H1 (cell line): Measurements from ENCODE around the gene EFEMP1. TPM values are rescaled to one million over a fixed set of nuclear protein-coding genes. Genes with fewer than 3 reads are reported as not detected.

Experiments used
- CHD1 ChIP-seq: IDR thresholded peaks from 2 replicates; pipeline ENCODE4 v1.6.1; 2012; ENCODE audit warnings: low read depth, low read length, improper control_type of control experiment
- CHD2 ChIP-seq: IDR thresholded peaks from 2 replicates; pipeline ENCODE4 v1.6.1; 2012; ENCODE audit warnings: low read length, improper control_type of control experiment
- CTCF ChIP-seq, 3 experiments: IDR thresholded peaks; 1 replicate in 2 of 3; 2 replicates in 1 of 3; pipeline versions ENCODE4 v1.5.1 to v1.6.1; 2011; ENCODE audit warnings: low read length in 3 of 3, mild to moderate bottlenecking in 3 of 3, inconsistent platforms in 2 of 3, low read depth in 1 of 3, moderate library complexity in 1 of 3; ENCODE audit not compliant: insufficient read depth in 1 of 3; ENCODE audit errors: control extremely low read depth in 1 of 3
- E2F6 ChIP-seq: IDR thresholded peaks from 2 replicates; pipeline ENCODE4 v1.6.1; 2012; ENCODE audit warnings: inconsistent platforms
- KDM4A ChIP-seq: IDR thresholded peaks from one replicate; pipeline ENCODE4 v1.7.1; 2012; ENCODE audit warnings: low read depth, mild to moderate bottlenecking, moderate library complexity, low read length, inconsistent platforms; ENCODE audit not compliant: severe bottlenecking
- MAX ChIP-seq: IDR thresholded peaks from 2 replicates; pipeline ENCODE4 v1.6.1; 2012; ENCODE audit warnings: inconsistent platforms
- NANOG ChIP-seq: IDR thresholded peaks from 2 replicates; pipeline ENCODE4 v1.6.1; 2011; ENCODE audit warnings: low read length, low read depth, mild to moderate bottlenecking, inconsistent platforms; ENCODE audit not compliant: insufficient read depth, poor library complexity, severe bottlenecking
- POLR2A ChIP-seq, 2 experiments: IDR thresholded peaks; 1 replicate in 1 of 2; 2 replicates in 1 of 2; pipeline ENCODE4 v1.6.1; 2011; ENCODE audit warnings: low read depth in 2 of 2, low read length in 2 of 2, mild to moderate bottlenecking in 2 of 2; ENCODE audit errors: control extremely low read depth in 1 of 2
- POLR2AphosphoS5 ChIP-seq: IDR thresholded peaks from 2 replicates; pipeline ENCODE4 v1.6.1; 2011; ENCODE audit warnings: low read depth, low read length
- RNF2 ChIP-seq: fragments of 200-900, 300-1000 bp; sonication (generic); IDR thresholded peaks from 2 replicates; pipeline ENCODE4 v1.7.1; 2016; ENCODE audit warnings: borderline replicate concordance, low read depth, mild to moderate bottlenecking, antibody characterized with exemption, low read length; ENCODE audit not compliant: poor library complexity, severe bottlenecking; ENCODE audit errors: missing control alignments
- SIN3A ChIP-seq, 2 experiments: IDR thresholded peaks in 1 of 2; conservative IDR thresholded peaks in 1 of 2; 2 replicates each; pipeline ENCODE4 v1.6.1; 2011 to 2012; ENCODE audit warnings: low read length in 2 of 2, improper control_type of control experiment in 1 of 2, low read depth in 1 of 2, mild to moderate bottlenecking in 1 of 2
- SIX5 ChIP-seq: IDR thresholded peaks from 2 replicates; pipeline ENCODE4 v1.6.1; 2011; ENCODE audit warnings: mild to moderate bottlenecking, low read depth, low read length
- SP1 ChIP-seq: IDR thresholded peaks from 2 replicates; pipeline ENCODE4 v1.6.1; 2011; ENCODE audit warnings: low read depth, low read length
- ZNF274 ChIP-seq: IDR thresholded peaks from 2 replicates; pipeline ENCODE4 v1.7.0; 2012; ENCODE audit warnings: low read length, borderline replicate concordance; ENCODE audit errors: extremely low read depth
- polyA plus RNA-seq, 7 experiments: library from polyadenylated mRNA; depleted of rRNA in 3 of 7; stranded (reverse) in 5 of 7; unstranded in 2 of 7; fragments of >200 nt in 5 of 7; fragments of 200-250 nt in 2 of 7; gene quantifications; 1 replicate in 5 of 7; 2 replicates in 1 of 7; 4 replicates in 1 of 7; pipeline versions ENCODE4 v1.2.1 to v1.2.3, GENCODE V29; 2011 to 2013; ENCODE audit warnings: missing spikeins in 2 of 7, mixed read lengths in 2 of 7
- total RNA-seq: library from RNA; stranded (reverse); fragmentation: NEBNext Ultra II Directional; extraction: Animal tissue kit (Norgen Biotek cat#: 25700); gene quantifications from 2 replicates; pipeline ENCODE4 v1.2.1, GENCODE V29; 2021

The EFEMP1 gene
- total and polyA plus RNA-seq, 2 of the 8 experiments (the other 6 are each of a cell fraction or from before 2014, with no cell fraction given) = 15.5 to 19.7 TPM

GRCh38 chr2:55922291-55922907, 1.2 kb downstream of the EFEMP1 start (continued):
- TF ChIP-seq CTCF (IDR thresholded peaks at IDR 0.05; ENCODE audit: control extremely low read depth in 1 of 3, insufficient read depth in 1 of 3, low read depth in 1 of 3, low read length in 3 of 3) (no peak), MAX (no peak), POLR2AphosphoS5 (no peak), POLR2A (IDR thresholded peaks at IDR 0.05; ENCODE audit: control extremely low read depth in 1 of 2, low read depth in 2 of 2, low read length in 2 of 2) (no peak; a peak in 1 of 3 replicates), CHD1 (no peak), RNF2 (no peak), KDM4A (peak; percentile 42), NANOG (no peak), SIX5 (no peak), SP1 (peak; percentile 31; the same call in 1 of the 2 replicates), SIN3A (conservative IDR thresholded peaks at IDR 0.05 in 1 of 2, IDR thresholded peaks at IDR 0.05 in 1 of 2; ENCODE audit: low read depth in 1 of 2, low read length in 2 of 2) (0 out of 4 replicates have a peak, but pooled peaks of 1 of the 2 experiments have one; percentile 23), ZNF274 (no peak), E2F6 (no peak), CHD2 (no peak)
